Osteoblast (primary cell): ENCODE data around the gene ZNF135. TPM values are rescaled to one million over a fixed set of nuclear protein-coding genes. Genes with fewer than 3 reads are reported as not detected.
A peak's percentile ranks its signal among the peaks of the same experiment; 100 is the strongest.

ENCODE experiments used
- DNase-seq: peaks from one replicate; pipeline ENCODE4 v3.0.0; 2011; ENCODE audit warnings: low spot score, mixed read lengths; ENCODE audit not compliant: insufficient read length; ENCODE audit errors: missing footprints
- H2AFZ ChIP-seq: 2 replicates; pipeline ENCODE4 v1.6.0; 2011; ENCODE audit warnings: mild to moderate bottlenecking, low read length
- H3K27ac ChIP-seq: 2 replicates; pipeline ENCODE4 v1.5.1; 2011; ENCODE audit warnings: mild to moderate bottlenecking, low read depth, low read length, moderate library complexity
- H3K27me3 ChIP-seq: 2 replicates; pipeline ENCODE4 v1.6.0; 2012; ENCODE audit warnings: mild to moderate bottlenecking, control low read depth, inconsistent platforms, low read length, moderate library complexity; ENCODE audit not compliant: insufficient read depth
- H3K36me3 ChIP-seq: 2 replicates; pipeline ENCODE4 v1.5.1; 2011; ENCODE audit warnings: mild to moderate bottlenecking, low read length, control low read depth, moderate library complexity; ENCODE audit not compliant: insufficient read depth
- H3K4me1 ChIP-seq: 2 replicates; pipeline ENCODE4 v1.5.1; 2011; ENCODE audit warnings: mild to moderate bottlenecking, low read length, control low read depth, moderate library complexity; ENCODE audit not compliant: insufficient read depth
- H3K4me2 ChIP-seq: 2 replicates; pipeline ENCODE4 v1.6.0; 2011; ENCODE audit warnings: mild to moderate bottlenecking, low read length; ENCODE audit not compliant: insufficient read depth
- H3K4me3 ChIP-seq: fragments of 200-600 bp; sonication (generic); 3 replicates; pipeline ENCODE4 v1.5.1; 2012; ENCODE audit warnings: mild to moderate bottlenecking, low read length, inconsistent platforms; ENCODE audit not compliant: insufficient read depth
- H3K79me2 ChIP-seq: 2 replicates; pipeline ENCODE4 v1.6.0; 2012; ENCODE audit warnings: mild to moderate bottlenecking, low read length, control low read depth, inconsistent platforms; ENCODE audit not compliant: insufficient read depth
- H3K9me3 ChIP-seq: 2 replicates; pipeline ENCODE4 v1.5.1; 2011; ENCODE audit warnings: low read depth, low read length, control low read depth
- H4K20me1 ChIP-seq: 2 replicates; pipeline ENCODE4 v1.6.0; 2012; ENCODE audit warnings: mild to moderate bottlenecking, low read length, control low read depth; ENCODE audit not compliant: insufficient read depth
- total RNA-seq: library from RNA; depleted of rRNA; stranded (reverse); fragments of >200 nt; gene quantifications from 2 replicates; pipeline ENCODE4 v1.2.3, GENCODE V29; 2012
- TF ChIP-seq, protein P1 (sequence below): IDR thresholded peaks from 2 replicates; pipeline ENCODE4 v1.5.1; 2011; ENCODE audit warnings: mild to moderate bottlenecking, low read depth, low read length, moderate library complexity; ENCODE audit errors: extremely low read depth

Gene ZNF135
- total RNA-seq, 1 donor, result 6.5 TPM

DNA sequence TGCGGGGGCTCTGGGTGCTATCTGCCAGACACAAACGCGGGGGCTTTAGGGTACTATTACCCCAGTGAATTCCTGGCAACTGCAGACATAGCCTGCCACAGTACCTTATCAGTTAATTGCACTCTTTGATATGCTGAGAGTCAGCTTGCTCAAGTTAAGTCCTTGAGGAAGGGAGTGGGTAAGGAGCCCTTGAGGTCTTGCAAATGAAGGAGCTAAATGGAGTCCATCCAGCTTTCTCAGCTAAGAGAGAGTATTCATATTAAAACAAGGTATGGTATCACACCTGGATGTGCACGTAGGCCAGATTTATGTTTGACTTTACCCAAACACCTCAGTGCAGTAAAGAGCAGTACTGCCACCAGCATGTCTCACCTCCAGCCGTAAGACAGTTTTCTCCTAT is 44.9 kb upstream of the ZNF135 start:
- Histone ChIP-seq H3K4me2 (no peak overlapping the region), H3K79me2 (no peaks in the 10 kb centered on the region), H3K36me3 (no peaks in the 10 kb centered on the region), H3K27me3 (no peaks in the 10 kb centered on the region), H4K20me1 (no peaks in the 10 kb centered on the region), H3K9me3 (no peaks in the 10 kb centered on the region), H3K4me3 (no peak overlapping the region), H3K4me1 (no peaks in the 10 kb centered on the region), H2AFZ (no peak overlapping the region), H3K27ac (no peak overlapping the region)
- TF ChIP-seq, protein P1, sequence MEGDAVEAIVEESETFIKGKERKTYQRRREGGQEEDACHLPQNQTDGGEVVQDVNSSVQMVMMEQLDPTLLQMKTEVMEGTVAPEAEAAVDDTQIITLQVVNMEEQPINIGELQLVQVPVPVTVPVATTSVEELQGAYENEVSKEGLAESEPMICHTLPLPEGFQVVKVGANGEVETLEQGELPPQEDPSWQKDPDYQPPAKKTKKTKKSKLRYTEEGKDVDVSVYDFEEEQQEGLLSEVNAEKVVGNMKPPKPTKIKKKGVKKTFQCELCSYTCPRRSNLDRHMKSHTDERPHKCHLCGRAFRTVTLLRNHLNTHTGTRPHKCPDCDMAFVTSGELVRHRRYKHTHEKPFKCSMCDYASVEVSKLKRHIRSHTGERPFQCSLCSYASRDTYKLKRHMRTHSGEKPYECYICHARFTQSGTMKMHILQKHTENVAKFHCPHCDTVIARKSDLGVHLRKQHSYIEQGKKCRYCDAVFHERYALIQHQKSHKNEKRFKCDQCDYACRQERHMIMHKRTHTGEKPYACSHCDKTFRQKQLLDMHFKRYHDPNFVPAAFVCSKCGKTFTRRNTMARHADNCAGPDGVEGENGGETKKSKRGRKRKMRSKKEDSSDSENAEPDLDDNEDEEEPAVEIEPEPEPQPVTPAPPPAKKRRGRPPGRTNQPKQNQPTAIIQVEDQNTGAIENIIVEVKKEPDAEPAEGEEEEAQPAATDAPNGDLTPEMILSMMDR, result no peak
- DNase-seq, result no peak

DNA sequence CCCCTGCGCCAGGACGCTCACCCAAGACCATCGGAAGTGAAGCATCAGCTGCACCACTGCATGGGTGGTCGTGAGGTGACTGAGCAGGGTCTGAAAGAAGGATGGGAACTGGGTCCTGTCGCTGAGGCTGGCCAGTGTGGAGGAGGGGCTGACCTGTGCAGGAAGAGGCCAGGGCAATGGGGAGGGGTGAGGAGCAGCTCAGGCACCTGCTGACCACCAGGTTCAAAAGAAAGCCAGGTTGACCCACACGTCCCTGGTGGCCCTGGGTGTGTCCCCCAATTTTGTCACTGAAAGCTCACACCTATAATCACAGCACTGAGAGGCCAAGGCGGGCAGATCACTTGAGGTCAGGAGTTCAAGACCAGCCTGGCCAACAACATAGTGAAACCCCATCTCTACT is 39.0 kb upstream of the ZNF135 start:
- peak; percentile 50 for DNase-seq
- Histone ChIP-seq H3K9me3 (no peaks in the 10 kb centered on the region), H3K36me3 (no peaks in the 10 kb centered on the region), H3K27ac (no peak overlapping the region), H3K79me2 (no peaks in the 10 kb centered on the region), H2AFZ (no peak overlapping the region), H3K4me1 (no peaks in the 10 kb centered on the region), H3K27me3 (no peaks in the 10 kb centered on the region), H3K4me3 (no peak overlapping the region), H4K20me1 (no peaks in the 10 kb centered on the region), H3K4me2 (no peak overlapping the region)
- TF ChIP-seq, protein P1, result no peak

DNA sequence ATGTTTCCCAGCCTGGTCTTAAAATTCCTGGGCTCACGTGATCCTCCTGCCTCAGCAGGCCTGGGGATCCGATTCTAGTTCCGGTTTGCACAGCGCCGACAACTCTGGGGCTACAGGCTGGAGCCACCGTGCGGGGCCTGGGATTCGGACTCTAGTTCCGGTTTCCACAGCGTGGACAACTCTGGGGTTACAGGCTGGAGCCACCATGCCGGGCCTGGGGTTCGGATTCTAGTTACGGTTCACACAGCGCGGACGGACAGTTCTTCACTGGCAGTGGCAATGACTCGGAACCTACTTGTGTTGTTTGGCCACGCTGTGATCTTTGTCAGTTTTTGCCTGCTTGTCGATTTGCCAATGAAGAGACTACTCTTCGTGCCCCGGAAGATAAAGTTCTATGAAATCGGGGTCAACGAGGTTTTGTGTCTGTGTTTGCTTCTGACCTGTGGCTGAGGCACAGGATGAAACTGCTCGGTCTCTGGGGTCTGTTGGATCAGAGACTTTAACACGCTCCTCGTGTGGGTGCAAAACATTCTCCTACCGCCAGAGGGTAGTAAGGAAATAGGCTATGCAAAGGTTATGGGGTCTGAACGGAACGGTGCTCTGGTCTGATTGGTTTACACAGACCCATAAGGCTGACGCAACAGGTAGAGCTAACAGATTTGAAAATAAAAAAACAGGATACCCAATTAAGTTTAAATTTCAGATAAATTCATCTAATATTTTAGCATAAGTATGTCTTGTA is 37.4 kb upstream of the ZNF135 start:
- no peak overlapping the region for H3K27ac ChIP-seq
- no peaks in the 10 kb centered on the region for H3K9me3 ChIP-seq
- DNase-seq, result peak; percentile 81
- H3K79me2 ChIP-seq, result no peaks in the 10 kb centered on the region
- H4K20me1 ChIP-seq, result no peaks in the 10 kb centered on the region
- H3K36me3 ChIP-seq, result no peaks in the 10 kb centered on the region
- peak overlapping the region; percentile 70 for H2AFZ ChIP-seq
- no peak overlapping the region for H3K4me2 ChIP-seq
- no peaks in the 10 kb centered on the region for H3K4me1 ChIP-seq
- no peak overlapping the region for H3K4me3 ChIP-seq
- TF ChIP-seq, protein P1, result peak; percentile 58
- H3K27me3 ChIP-seq, result no peaks in the 10 kb centered on the region

DNA sequence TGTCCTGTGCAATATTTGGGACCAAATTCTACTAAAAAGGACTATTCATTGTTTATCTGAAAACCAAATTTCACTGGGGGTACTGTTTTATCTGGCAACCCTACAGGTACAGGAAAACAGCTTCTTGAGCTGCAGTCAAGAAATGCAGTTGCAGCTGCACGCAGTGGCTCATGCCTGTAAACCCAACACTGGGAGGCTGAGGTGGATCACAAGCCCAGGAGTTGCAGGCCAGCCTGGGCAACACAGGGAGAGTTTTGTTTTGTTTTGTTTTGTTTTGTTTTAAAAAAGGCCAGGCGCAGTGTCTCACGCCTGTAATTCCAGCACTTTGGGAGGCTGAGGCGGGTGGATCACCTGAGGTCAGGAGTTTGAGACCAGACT is 36.8 kb upstream of the ZNF135 start:
- Histone ChIP-seq H3K9me3 (no peaks in the 10 kb centered on the region), H3K27ac (no peak overlapping the region), H3K27me3 (no peaks in the 10 kb centered on the region), H3K4me2 (no peak overlapping the region), H3K4me1 (no peaks in the 10 kb centered on the region), H3K36me3 (no peaks in the 10 kb centered on the region), H3K79me2 (no peaks in the 10 kb centered on the region), H4K20me1 (no peaks in the 10 kb centered on the region), H2AFZ (no peak overlapping the region), H3K4me3 (no peak overlapping the region)
- no peak for DNase-seq
- TF ChIP-seq, protein P1, result no peak
